NCI-H1436 treated with DMSO at 0.1 percent for 48 hours (cell line): Measurements from ENCODE around the gene LPIN3.

ENCODE experiments used
- DNase-seq: peaks from one replicate; lab custom pipeline; 2025; lab: John Stamatoyannopoulos, UW

Gene LPIN3

GRCh38 chr20:41365777-41366545 lies 25.3 kb downstream of the LPIN3 start:
- no peak for DNase-seq

GRCh38 chr20:41366546-41367392 lies 26.1 kb downstream of the LPIN3 start, which contains the start of gene EMILIN3:
EMILIN3 (minus strand) TSS chr20:41366818; CDS start chr20:41366634, 184 bp downstream.
- no peak for DNase-seq

GRCh38 chr20:41367393-41367695 lies 26.7 kb downstream of the LPIN3 start:
- DNase-seq = no peak

- no peak for DNase-seq
Measured at GRCh38 chr20:41367956-41368355, 27.3 kb downstream of the LPIN3 start.

GRCh38 chr20:41369673-41370072 lies 29.1 kb downstream of the LPIN3 start:
- DNase-seq = no peak

- DNase-seq = no peak
Measured at GRCh38 chr20:41370176-41370575, 29.6 kb downstream of the LPIN3 start.

GRCh38 chr20:41371371-41371770 lies 30.8 kb downstream of the LPIN3 start:
- DNase-seq = no peak

- no peak for DNase-seq
Measured at GRCh38 chr20:41373251-41373783, 32.7 kb downstream of the LPIN3 start.

GRCh38 chr20:41373931-41374920 lies 33.6 kb downstream of the LPIN3 start:
- DNase-seq = no peak

GRCh38 chr20:41375846-41376245 lies 35.2 kb downstream of the LPIN3 start:
- DNase-seq = no peak

GRCh38 chr20:41376349-41376748 lies 35.7 kb downstream of the LPIN3 start:
- no peak for DNase-seq

GRCh38 chr20:41377275-41377674 lies 36.7 kb downstream of the LPIN3 start:
- DNase-seq = no peak

GRCh38 chr20:41379551-41379950 lies 38.9 kb downstream of the LPIN3 start:
- no peak for DNase-seq

GRCh38 chr20:41380551-41381193 lies 40.1 kb downstream of the LPIN3 start:
- no peak for DNase-seq

- no peak for DNase-seq
Measured at GRCh38 chr20:41382791-41383305, 42.2 kb downstream of the LPIN3 start.

- DNase-seq = no peak
Measured at GRCh38 chr20:41386502-41387427, 46.1 kb downstream of the LPIN3 start.

- DNase-seq = no peak
Measured at GRCh38 chr20:41387444-41387851, 46.8 kb downstream of the LPIN3 start.

- DNase-seq = no peak
Measured at GRCh38 chr20:41390889-41391288, 50.3 kb downstream of the LPIN3 start.

- DNase-seq = no peak
Measured at GRCh38 chr20:41391587-41392001, 51.0 kb downstream of the LPIN3 start.

- DNase-seq = no peak
Measured at GRCh38 chr20:41392295-41392694, 51.7 kb downstream of the LPIN3 start.
